NK-92 (cell line): Measurements from ENCODE around the gene NUTM2F.
"Not testable (repeated sequence)": the region's sequence is repeated elsewhere in the genome, so short reads cannot be mapped to it uniquely, and the experiment has no call there.

Experiments used
- DNase-seq: peaks from one replicate; lab custom pipeline; 2025; ENCODE audit not compliant: unreplicated experiment; lab: John Stamatoyannopoulos, UW

The NUTM2F gene

DNA sequence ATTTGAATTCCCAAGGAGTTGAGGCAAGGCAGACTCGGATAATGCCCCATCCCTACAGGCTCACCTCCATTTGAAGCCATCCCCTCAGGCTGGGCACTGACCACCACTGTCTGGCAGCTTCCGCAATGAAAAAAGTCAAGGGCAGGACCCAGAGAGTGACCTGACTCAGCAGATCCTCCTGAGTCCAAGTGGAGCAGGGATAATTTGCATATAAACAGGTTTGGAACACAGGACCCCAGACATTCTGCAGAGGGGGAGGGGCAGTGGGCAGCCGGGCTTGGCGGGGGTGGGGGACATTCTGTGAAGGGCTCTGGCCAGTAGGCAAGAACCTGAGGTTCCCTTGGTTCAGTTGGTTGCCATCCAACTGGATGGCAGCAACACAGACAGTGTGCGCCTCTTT lies at the start of gene NUTM2F:
TSS of gene NUTM2F (minus strand) at position 101 of the 400 bp plus-strand sequence. CDS start at position 80, 21 bp downstream.
- not testable (repeated sequence) for DNase-seq

- DNase-seq = not testable (repeated sequence)
Measured at GRCh38 chr9:94375197-94375596, 46.8 kb upstream of the NUTM2F start.

DNA sequence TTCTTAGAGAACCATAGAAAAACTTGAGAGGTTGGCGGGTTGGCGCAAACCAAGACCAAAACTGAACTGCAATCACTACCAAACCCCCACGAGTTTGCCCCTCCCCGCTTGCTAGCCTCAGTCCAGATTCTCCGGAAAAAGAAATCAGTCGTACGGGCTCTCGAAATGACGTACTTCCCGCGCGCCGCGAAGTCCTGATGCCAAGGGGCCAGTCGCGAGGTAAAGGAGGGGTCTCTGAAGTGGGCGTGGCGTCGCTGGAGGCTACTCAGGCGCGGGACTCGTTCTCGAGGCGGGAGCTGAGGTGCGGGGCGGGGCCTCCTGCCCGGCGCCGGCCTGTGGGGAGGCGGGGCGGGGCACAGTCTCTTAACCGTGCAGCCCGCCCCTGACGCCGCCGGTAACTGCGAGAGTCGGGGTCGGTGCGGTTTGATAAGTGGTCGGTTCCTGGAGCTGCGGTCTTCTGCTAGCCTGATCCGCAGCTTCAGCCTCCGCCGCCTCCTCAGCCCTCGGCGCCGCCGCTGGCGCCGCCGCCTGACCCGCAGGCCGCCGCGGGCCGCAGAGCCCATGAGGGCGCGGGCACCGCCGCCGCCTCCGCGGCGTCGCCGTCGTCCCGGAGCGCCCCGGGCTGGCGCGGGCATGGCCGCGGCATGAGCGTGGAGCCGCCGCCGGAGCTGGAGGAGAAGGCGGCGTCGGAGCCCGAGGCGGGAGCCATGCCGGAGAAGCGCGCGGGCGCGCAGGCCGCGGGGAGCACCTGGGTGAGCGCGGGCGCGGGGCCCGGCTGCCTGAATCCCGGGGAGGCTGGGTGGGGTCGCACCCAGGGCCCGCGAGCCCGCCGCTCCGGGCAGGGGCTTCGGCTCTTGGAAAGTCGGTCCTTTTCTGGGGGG lies 46.0 kb upstream of the NUTM2F start:
- peak; percentile 33 for DNase-seq

DNA sequence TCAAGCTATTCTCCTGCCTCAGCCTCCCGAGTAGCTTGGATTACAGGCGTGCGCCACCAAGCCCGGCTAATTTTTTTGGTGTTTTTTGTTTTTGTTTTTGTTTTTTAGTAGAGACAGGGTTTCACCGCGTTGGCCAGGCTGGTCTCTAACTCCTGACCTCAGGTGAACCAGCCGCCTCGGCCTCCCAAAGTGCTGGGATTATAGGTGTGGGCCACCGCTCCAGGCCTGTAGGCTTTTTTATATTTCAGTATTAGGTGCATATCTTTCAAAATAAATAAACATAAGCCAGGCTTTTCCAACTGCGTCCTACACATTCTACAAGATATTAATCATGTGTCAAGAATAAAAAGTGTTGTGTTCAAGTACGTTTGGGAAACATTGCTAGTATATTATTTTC lies 45.3 kb upstream of the NUTM2F start:
- not testable (repeated sequence) for DNase-seq

GRCh38 chr9:94370266-94370665 lies 41.8 kb upstream of the NUTM2F start:
- not testable (repeated sequence) for DNase-seq

DNA sequence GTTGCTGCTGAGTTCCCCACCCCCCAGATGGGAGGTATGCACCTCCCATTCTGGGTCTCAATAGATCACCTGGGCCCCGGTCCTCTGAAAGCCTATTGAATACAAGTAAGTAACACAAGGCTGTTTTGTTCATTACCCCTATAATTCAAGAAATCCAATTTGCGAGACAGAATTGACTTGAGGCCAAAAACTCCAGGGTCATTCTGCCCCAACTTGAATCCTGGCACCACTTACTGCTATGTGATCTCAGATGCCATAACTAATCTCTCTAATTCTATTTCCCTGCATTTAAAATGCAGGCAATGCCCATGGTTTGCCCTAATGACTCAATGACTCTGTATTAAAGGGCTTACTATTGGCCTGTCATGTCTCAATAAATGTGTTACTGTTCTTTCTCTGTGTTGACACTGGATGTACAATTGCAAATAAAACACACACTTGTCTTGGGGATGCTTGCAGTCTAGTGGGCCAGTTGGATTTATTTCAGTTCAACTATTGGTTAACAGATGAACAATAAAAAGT lies 35.7 kb upstream of the NUTM2F start:
- not testable (repeated sequence) for DNase-seq

GRCh38 chr9:94357158-94357557 lies 28.7 kb upstream of the NUTM2F start:
- not testable (repeated sequence) for DNase-seq

GRCh38 chr9:94351901-94352723 lies 23.7 kb upstream of the NUTM2F start:
- DNase-seq = not testable (repeated sequence)

DNA sequence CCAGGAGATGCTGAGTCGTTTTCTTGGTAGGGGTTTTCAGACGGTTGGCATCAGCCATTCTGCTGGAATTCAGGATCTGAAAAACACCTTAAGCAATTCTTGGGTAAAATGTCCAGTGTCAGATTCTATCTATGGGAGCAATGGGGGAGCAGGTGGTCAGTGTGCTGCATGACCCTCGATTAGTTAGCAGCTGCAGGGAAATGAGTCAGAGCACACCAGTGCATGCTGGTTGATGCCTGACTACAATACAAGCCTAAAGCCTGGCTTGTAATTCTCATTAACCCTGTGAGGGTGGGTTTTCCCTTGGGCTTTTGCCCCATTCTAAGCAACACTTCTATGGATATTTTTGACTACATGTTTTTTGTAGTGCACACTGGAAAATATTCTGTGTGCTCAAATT lies 20.3 kb upstream of the NUTM2F start:
- DNase-seq = not testable (repeated sequence)

DNA sequence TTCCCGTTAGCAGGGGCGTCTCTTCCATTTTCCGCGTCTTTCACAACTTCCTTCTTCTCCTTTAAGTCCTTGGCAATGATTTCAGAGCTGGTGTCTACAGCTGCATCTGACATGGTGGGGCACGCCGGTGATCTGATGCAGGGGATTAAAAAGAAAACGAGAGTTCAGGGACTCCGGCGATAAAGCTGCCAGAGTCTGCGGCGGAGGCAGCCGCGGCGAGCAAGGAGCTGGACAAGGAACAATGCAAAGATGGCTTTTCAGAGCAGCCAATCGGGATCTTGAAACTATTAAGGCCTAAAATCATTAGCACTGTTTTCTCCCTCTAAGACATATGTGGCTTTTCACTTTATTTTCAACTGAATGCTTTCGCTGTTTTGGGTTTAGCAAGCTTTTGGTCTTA lies 19.0 kb upstream of the NUTM2F start:
- not testable (repeated sequence) for DNase-seq

- not testable (repeated sequence) for DNase-seq
Measured at GRCh38 chr9:94341703-94342102, 13.3 kb upstream of the NUTM2F start.

DNA sequence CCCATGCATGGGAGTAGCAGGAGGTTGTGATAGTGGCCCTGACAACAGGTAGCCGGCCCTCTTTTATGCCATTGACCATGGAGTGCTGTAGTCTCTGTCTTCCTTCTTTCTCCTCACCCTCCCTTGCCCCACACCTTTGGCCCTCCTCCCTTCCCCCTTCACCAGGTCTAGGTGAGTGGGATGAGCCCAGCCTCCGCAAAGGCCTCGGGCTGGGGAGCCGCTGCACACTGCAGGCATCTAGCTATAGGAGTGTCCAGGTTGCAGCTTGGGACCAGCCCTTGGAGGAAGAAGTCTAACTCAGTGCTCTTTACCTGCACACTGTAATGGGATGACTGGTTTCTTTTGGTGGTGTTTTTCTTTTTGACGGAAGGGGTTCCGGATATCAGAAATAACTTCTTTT lies 12.3 kb upstream of the NUTM2F start:
- not testable (repeated sequence) for DNase-seq

DNA sequence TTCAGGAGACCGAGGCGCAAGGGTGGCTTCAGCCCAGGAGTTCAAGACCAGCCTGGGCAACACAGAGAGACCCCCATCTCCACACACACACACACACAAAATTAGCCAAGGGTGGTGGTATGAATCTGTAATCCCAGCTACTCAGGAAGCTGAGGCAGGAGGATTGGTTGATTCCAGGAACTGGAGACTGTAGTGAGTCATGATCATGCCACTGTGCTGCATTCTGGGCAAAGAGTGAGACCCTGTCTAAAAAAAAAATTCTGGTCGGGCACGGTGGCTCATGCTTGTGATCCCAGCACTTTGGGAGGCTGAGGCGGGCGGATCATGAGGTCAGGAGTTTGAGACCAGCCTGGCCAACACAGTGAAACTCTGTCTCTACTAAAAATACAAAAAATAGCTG lies 11.2 kb upstream of the NUTM2F start:
- DNase-seq = not testable (repeated sequence)

DNA sequence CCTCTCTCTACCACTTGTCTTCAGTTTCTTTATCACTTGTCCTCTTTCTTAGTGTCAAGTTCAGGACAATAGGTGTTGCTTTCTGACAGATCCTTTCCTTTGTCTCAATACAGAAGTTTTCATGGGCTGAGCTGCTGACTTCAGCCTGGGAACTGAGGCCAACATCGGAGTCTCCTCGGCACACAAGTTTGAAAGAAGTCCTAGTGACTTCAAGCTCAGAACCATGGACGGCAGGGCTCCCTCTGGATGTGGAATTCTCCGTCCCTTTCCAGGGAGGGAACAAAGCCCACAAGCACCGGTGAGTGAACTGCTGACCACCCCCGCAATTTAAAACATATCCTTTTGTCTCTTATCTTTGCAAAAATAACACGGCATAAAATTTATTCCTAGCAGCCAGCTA lies 10.3 kb upstream of the NUTM2F start:
- not testable (repeated sequence) for DNase-seq

GRCh38 chr9:94336445-94336844 lies 8.0 kb upstream of the NUTM2F start:
- not testable (repeated sequence) for DNase-seq

- DNase-seq = not testable (repeated sequence)
Measured at GRCh38 chr9:94325583-94325982, 2.9 kb downstream of the NUTM2F start.

DNA sequence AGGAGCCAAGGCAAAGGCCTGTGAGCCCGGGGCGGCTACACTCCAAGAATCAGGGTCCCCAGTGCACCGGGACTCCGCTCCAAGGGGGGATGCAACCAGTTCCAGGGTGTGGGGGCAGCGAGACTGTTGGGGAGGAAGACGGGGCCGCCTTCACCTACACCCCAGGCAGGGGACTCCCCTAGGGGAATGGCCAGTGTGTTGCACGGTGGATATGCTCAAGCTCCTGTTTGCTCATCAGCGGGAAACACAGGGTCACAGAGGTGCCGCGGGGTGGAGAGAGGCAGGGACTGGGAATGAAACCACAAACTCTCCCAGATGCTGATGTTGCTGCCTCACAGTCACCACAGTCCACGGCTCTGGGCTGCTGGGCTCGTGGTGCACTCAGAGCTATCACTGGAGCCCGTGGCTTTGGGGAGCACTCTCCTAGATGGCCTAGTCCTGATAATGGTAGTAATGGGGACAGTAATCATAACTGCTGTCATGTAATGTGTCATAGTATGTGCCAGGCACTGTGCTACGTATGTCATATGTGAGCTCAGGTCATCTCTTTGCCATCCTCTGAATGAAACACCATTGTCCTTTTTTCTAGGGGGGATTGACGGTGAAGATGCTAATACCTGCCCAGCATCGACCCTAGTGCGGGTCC lies 5.2 kb downstream of the NUTM2F start:
- not testable (repeated sequence) for DNase-seq

DNA sequence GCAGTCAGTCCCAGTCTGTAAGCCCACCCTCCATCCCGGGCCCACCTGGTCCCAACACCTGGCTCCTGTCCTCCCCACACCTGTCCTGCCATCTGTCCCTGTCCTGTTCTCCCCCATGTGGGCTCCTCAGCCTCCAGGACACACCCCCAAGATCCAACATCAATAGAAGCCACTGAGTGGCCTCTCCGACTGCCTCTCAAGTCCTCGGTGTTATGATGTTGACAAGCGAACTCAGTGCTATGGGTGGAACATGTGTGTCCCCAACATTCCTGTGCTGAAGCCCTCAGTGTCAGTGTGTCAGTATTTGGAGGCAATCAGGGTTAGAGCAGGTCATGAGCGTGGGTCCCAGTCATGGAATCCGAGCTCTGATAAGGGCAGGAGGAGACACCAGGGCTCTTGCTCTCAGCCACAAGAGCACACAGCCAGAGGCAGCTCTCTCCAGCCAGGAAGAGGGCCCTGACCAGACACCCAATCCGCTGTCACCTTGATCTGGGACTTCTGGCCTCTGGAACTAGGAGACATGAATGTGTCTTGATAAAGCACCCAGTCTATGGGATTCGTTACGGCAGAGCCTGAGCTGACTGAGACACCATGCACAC lies 6.0 kb downstream of the NUTM2F start:
- DNase-seq = not testable (repeated sequence)

GRCh38 chr9:94317949-94318657 lies 10.3 kb downstream of the NUTM2F start:
- DNase-seq = not testable (repeated sequence)

GRCh38 chr9:94316236-94316635 lies 12.2 kb downstream of the NUTM2F start:
- DNase-seq = not testable (repeated sequence)
